ENCODE measurements around the gene PNPLA7. TPM values are rescaled to one million over a fixed set of nuclear protein-coding genes. Genes with fewer than 3 reads are reported as not detected.

The PNPLA7 gene
- total and polyA plus RNA-seq, 4 donors = 0.75 to 6.5 (median 2.1) TPM

DNA sequence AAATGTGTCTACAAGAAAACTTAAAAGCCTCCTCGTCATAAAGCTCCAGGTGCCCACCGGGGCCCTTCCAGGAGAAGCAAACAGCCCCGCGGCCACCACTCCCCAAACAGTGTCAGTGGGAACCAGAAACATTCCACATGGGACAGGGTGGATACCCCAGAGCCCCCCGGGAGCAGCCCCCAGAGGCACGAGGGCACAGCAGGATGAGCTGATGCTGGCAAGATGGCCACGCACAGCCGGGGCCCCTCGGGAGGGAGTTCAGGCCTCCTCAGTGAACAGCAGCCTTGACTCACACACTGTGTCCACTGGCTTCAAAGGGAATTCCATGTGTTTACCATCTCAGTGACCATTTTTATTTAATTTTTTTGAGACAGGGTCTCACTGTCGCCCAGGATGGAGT lies 137.8 kb downstream of the PNPLA7 start:
- Histone ChIP-seq H3K9me3 (ENCODE audit: control insufficient read depth in 4 of 4, low read length in 3 of 4) (no peaks in the 10 kb centered on the region), H3K9ac (ENCODE audit: low read depth in 1 of 2, low read length in 2 of 2) (no peak overlapping the region), H3K4me1 (ENCODE audit: control insufficient read depth in 4 of 4, insufficient read depth in 4 of 4, low read length in 3 of 4) (peaks cover 0 to 1% (median under 1%) of the 10 kb centered on the region in 4 donors), H3K27me3 (ENCODE audit: control insufficient read depth in 4 of 4, insufficient read depth in 4 of 4, low read length in 3 of 4) (no peaks in the 10 kb centered on the region), H3K27ac (ENCODE audit: low read depth in 1 of 2, low read length in 2 of 2) (no peak overlapping the region), H3K4me3 (ENCODE audit: low read depth in 1 of 3, low read length in 3 of 3) (no peak overlapping the region), H3K36me3 (ENCODE audit: control insufficient read depth in 4 of 4, insufficient read depth in 3 of 4, low read depth in 1 of 4, low read length in 3 of 4) (no peaks in the 10 kb centered on the region)
- no peak for DNase-seq (ENCODE audit: low spot score)
- WGBS = 87% methylated on average over 10 of the region's 10 CpGs
- TF ChIP-seq REST (IDR thresholded peaks at IDR 0.05) (no peak), FOXA1 (IDR thresholded peaks at IDR 0.05) (no peak), RAD21 (IDR thresholded peaks at IDR 0.05) (no peak), TAF1 (conservative IDR thresholded peaks at IDR 0.05) (no peak), YY1 (IDR thresholded peaks at IDR 0.05) (no peak), RXRA (IDR thresholded peaks at IDR 0.05) (no peak), HNF4G (IDR thresholded peaks at IDR 0.05) (no peak), SP1 (IDR thresholded peaks at IDR 0.05) (no peak), HNF4A (conservative IDR thresholded peaks at IDR 0.05) (no peak)
- TF ChIP-seq, protein P1, sequence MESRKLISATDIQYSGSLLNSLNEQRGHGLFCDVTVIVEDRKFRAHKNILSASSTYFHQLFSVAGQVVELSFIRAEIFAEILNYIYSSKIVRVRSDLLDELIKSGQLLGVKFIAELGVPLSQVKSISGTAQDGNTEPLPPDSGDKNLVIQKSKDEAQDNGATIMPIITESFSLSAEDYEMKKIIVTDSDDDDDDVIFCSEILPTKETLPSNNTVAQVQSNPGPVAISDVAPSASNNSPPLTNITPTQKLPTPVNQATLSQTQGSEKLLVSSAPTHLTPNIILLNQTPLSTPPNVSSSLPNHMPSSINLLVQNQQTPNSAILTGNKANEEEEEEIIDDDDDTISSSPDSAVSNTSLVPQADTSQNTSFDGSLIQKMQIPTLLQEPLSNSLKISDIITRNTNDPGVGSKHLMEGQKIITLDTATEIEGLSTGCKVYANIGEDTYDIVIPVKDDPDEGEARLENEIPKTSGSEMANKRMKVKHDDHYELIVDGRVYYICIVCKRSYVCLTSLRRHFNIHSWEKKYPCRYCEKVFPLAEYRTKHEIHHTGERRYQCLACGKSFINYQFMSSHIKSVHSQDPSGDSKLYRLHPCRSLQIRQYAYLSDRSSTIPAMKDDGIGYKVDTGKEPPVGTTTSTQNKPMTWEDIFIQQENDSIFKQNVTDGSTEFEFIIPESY (IDR thresholded peaks at IDR 0.05) = no peak
- TF ChIP-seq, protein P2, sequence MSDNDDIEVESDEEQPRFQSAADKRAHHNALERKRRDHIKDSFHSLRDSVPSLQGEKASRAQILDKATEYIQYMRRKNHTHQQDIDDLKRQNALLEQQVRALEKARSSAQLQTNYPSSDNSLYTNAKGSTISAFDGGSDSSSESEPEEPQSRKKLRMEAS (IDR thresholded peaks at IDR 0.05) = no peak
- TF ChIP-seq, protein P3, sequence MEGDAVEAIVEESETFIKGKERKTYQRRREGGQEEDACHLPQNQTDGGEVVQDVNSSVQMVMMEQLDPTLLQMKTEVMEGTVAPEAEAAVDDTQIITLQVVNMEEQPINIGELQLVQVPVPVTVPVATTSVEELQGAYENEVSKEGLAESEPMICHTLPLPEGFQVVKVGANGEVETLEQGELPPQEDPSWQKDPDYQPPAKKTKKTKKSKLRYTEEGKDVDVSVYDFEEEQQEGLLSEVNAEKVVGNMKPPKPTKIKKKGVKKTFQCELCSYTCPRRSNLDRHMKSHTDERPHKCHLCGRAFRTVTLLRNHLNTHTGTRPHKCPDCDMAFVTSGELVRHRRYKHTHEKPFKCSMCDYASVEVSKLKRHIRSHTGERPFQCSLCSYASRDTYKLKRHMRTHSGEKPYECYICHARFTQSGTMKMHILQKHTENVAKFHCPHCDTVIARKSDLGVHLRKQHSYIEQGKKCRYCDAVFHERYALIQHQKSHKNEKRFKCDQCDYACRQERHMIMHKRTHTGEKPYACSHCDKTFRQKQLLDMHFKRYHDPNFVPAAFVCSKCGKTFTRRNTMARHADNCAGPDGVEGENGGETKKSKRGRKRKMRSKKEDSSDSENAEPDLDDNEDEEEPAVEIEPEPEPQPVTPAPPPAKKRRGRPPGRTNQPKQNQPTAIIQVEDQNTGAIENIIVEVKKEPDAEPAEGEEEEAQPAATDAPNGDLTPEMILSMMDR (IDR thresholded peaks at IDR 0.05; ENCODE audit: low read depth, low read length, missing input control) = no peak

DNA sequence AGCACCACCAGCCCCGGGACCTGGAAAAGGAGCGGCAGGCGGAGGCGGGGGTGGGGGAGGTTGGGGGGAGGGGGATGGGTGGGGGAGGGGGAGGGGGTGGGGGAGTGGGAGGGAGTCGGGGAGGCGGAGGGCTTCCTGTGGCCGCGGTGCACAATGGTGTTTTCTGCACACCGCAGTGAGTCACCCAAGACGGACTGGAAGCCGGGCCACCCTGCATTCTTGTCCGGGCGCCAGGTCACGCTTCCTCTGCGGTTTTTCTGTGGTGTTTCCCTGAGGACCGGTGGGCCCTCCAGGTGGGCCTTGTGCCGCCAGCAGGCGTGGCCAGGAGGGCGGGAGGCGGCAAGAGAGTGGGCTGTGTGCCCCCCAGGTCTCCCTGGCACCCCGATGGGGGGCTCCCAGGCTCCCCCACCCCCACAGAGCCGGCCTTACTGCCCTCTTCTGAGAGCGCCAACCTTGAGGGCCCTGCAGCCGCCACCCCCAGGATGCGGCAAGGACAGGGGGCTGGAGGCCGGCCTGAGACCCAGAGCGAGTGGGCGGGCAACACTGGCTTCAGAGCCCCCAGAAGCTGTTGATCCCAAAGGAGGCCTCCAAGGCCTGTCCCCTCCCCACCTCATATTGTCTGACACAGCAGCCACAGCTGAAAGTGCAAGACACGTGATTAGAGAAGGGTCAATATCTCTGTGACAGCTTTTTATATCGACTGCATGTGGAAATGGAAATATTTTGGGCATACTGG lies 138.4 kb downstream of the PNPLA7 start:
- Histone ChIP-seq H3K27ac (ENCODE audit: low read depth in 1 of 2, low read length in 2 of 2) (peak overlapping the region; percentile 43 to 67), H3K4me1 (ENCODE audit: control insufficient read depth in 4 of 4, insufficient read depth in 4 of 4, low read length in 3 of 4) (peaks cover 4 to 7% (median 5%) of the 10 kb centered on the region in 4 donors), H3K36me3 (ENCODE audit: control insufficient read depth in 4 of 4, insufficient read depth in 3 of 4, low read depth in 1 of 4, low read length in 3 of 4) (no peaks in the 10 kb centered on the region), H3K4me3 (ENCODE audit: low read depth in 1 of 3, low read length in 3 of 3) (no peak overlapping the region), H3K9me3 (ENCODE audit: control insufficient read depth in 4 of 4, low read length in 3 of 4) (no peaks in the 10 kb centered on the region), H3K9ac (ENCODE audit: low read depth in 1 of 2, low read length in 2 of 2) (no peak overlapping the region), H3K27me3 (ENCODE audit: control insufficient read depth in 4 of 4, insufficient read depth in 4 of 4, low read length in 3 of 4) (no peaks in the 10 kb centered on the region)
- no peak for DNase-seq (ENCODE audit: low spot score)
- TF ChIP-seq, protein P2 (IDR thresholded peaks at IDR 0.05) = no peak
- TF ChIP-seq YY1 (IDR thresholded peaks at IDR 0.05) (no peak), RXRA (IDR thresholded peaks at IDR 0.05) (no peak)
- TF ChIP-seq, protein P3 (IDR thresholded peaks at IDR 0.05; ENCODE audit: low read depth, low read length, missing input control) = no peak
- WGBS = 65% methylated on average over 30 of the region's 30 CpGs
